Measurements from ENCODE around the gene SNX25. TPM values are rescaled to one million over a fixed set of nuclear protein-coding genes. Genes with fewer than 3 reads are reported as not detected.
"Not testable (repeated sequence)": the region's sequence is repeated elsewhere in the genome, so short reads cannot be mapped to it uniquely, and the experiment has no call there.

Gene SNX25
- total RNA-seq, 1 donor from 2014 or later: 29.5 TPM

- peaks cover 20% of the 10 kb centered on the region for H3K79me2 ChIP-seq (ENCODE audit: insufficient read depth, low read length)
- FAIRE-seq: no peak
Observed at GRCh38 chr4:185205697-185206342, 3.6 kb upstream of the SNX25 start.

GRCh38 chr4:185207466-185207865 is 1.9 kb upstream of the SNX25 start:
- FAIRE-seq: no peak
- H3K9ac ChIP-seq (ENCODE audit: low read length): no peak overlapping the region
- Mint-ChIP-seq H3K4me1 (ENCODE audit: low read depth, unreplicated experiment) (peaks cover 11% of the 10 kb centered on the region), H3K27ac (ENCODE audit: unreplicated experiment) (no peak overlapping the region), H3K9me3 (ENCODE audit: unreplicated experiment) (no peaks in the 10 kb centered on the region), H3K4me3 (ENCODE audit: unreplicated experiment) (peak overlapping the region; percentile 20), H3K36me3 (ENCODE audit: low read depth, unreplicated experiment) (no peaks in the 10 kb centered on the region), H3K27me3 (ENCODE audit: low read depth, unreplicated experiment) (no peaks in the 10 kb centered on the region)
- H3K4me2 ChIP-seq (ENCODE audit: low read length): no peak overlapping the region
- H4K20me1 ChIP-seq (ENCODE audit: insufficient read depth, low read length): peaks cover 12% of the 10 kb centered on the region
- H3K9me3 ChIP-seq (ENCODE audit: insufficient read depth, low read depth, low read length): no peaks in the 10 kb centered on the region
- H3K79me2 ChIP-seq (ENCODE audit: insufficient read depth, low read length): peaks cover 37% of the 10 kb centered on the region
- no peak for DNase-seq (ENCODE audit: low read depth)
- no peak overlapping the region for H2AFZ ChIP-seq (ENCODE audit: low read depth, low read length)
- TF ChIP-seq CTCF (IDR thresholded peaks at IDR 0.05; ENCODE audit: insufficient read depth, low read depth, low read length): no peak
- no peak for TF ChIP-seq EZH2 (IDR thresholded peaks at IDR 0.05; ENCODE audit: insufficient read depth, low read length)
- no peak overlapping the region for H3K4me3 ChIP-seq (ENCODE audit: insufficient read depth, low read depth, low read length)
- no peaks in the 10 kb centered on the region for H3K36me3 ChIP-seq (ENCODE audit: insufficient read depth, low read length)
- no peak overlapping the region for H3K27ac ChIP-seq (ENCODE audit: low read depth, low read length)
- H3K27me3 ChIP-seq (ENCODE audit: insufficient read depth, low read length): no peaks in the 10 kb centered on the region
- H3K4me1 ChIP-seq (ENCODE audit: insufficient read depth, low read length): peaks cover 35% of the 10 kb centered on the region

More at GRCh38 chr4:185205697-185206342, 3.6 kb upstream of the SNX25 start:
- H4K20me1 ChIP-seq (ENCODE audit: insufficient read depth, low read length): no peaks in the 10 kb centered on the region
- Mint-ChIP-seq H3K27me3 (ENCODE audit: low read depth, unreplicated experiment) (no peaks in the 10 kb centered on the region), H3K9me3 (ENCODE audit: unreplicated experiment) (no peaks in the 10 kb centered on the region), H3K4me3 (ENCODE audit: unreplicated experiment) (no peak overlapping the region), H3K4me1 (ENCODE audit: low read depth, unreplicated experiment) (peaks cover 9% of the 10 kb centered on the region), H3K27ac (ENCODE audit: unreplicated experiment) (no peak overlapping the region), H3K36me3 (ENCODE audit: low read depth, unreplicated experiment) (no peaks in the 10 kb centered on the region)
- DNase-seq (ENCODE audit: low read depth): no peak
- H3K36me3 ChIP-seq (ENCODE audit: insufficient read depth, low read length): no peaks in the 10 kb centered on the region
- H3K4me1 ChIP-seq (ENCODE audit: insufficient read depth, low read length): peaks cover 30% of the 10 kb centered on the region
- no peak overlapping the region for H3K27ac ChIP-seq (ENCODE audit: low read depth, low read length)
- H3K27me3 ChIP-seq (ENCODE audit: insufficient read depth, low read length): no peaks in the 10 kb centered on the region
- no peak overlapping the region for H3K4me2 ChIP-seq (ENCODE audit: low read length)
- no peak overlapping the region for H3K4me3 ChIP-seq (ENCODE audit: insufficient read depth, low read depth, low read length)
- TF ChIP-seq CTCF (IDR thresholded peaks at IDR 0.05; ENCODE audit: insufficient read depth, low read depth, low read length) (no peak), EZH2 (IDR thresholded peaks at IDR 0.05; ENCODE audit: insufficient read depth, low read length) (no peak)
- no peak overlapping the region for H3K9ac ChIP-seq (ENCODE audit: low read length)
- no peaks in the 10 kb centered on the region for H3K9me3 ChIP-seq (ENCODE audit: insufficient read depth, low read depth, low read length)
- no peak overlapping the region for H2AFZ ChIP-seq (ENCODE audit: low read depth, low read length)

- H3K4me3 Mint-ChIP-seq (ENCODE audit: unreplicated experiment): not testable (repeated sequence)
Observed at GRCh38 chr4:185209852-185210101, 379 bp downstream of the SNX25 start.

More at GRCh38 chr4:185209852-185210101, 379 bp downstream of the SNX25 start:
- not testable (repeated sequence) for H3K9me3 ChIP-seq (ENCODE audit: insufficient read depth, low read depth, low read length); H3K36me3 ChIP-seq (ENCODE audit: insufficient read depth, low read length); DNase-seq (ENCODE audit: low read depth); H3K27ac Mint-ChIP-seq (ENCODE audit: unreplicated experiment); H3K27me3 Mint-ChIP-seq (ENCODE audit: low read depth, unreplicated experiment); FAIRE-seq; H2AFZ ChIP-seq (ENCODE audit: low read depth, low read length); H3K9me3 Mint-ChIP-seq (ENCODE audit: unreplicated experiment); H3K36me3 Mint-ChIP-seq (ENCODE audit: low read depth, unreplicated experiment); H3K27me3 ChIP-seq (ENCODE audit: insufficient read depth, low read length)
- H3K79me2 ChIP-seq (ENCODE audit: insufficient read depth, low read length): peaks cover 49% of the 10 kb centered on the region
- H3K4me1 Mint-ChIP-seq (ENCODE audit: low read depth, unreplicated experiment): peaks cover 20% of the 10 kb centered on the region
- peak overlapping the region; percentile 89 for H3K9ac ChIP-seq (ENCODE audit: low read length)
- H4K20me1 ChIP-seq (ENCODE audit: insufficient read depth, low read length): peaks cover 23% of the 10 kb centered on the region
- peak overlapping the region; percentile 86 for H3K4me3 ChIP-seq (ENCODE audit: insufficient read depth, low read depth, low read length)
- H3K27ac ChIP-seq (ENCODE audit: low read depth, low read length): peak overlapping the region; percentile 83
- H3K4me1 ChIP-seq (ENCODE audit: insufficient read depth, low read length): peaks cover 18% of the 10 kb centered on the region
- peak overlapping the region; percentile 94 for H3K4me2 ChIP-seq (ENCODE audit: low read length)
